WTC11 (cell line): Measurements from ENCODE around the gene PDE8A.

Source experiments
- CREM ChIP-seq: sonication (generic); formaldehyde crosslinking; IDR thresholded peaks from 2 replicates; pipeline ENCODE4 v1.8.1; 2022; ENCODE audit warnings: mild to moderate bottlenecking, missing genetic modification reagents, moderate library complexity
- ETV6 ChIP-seq: sonication (generic); formaldehyde crosslinking; IDR thresholded peaks from 2 replicates; pipeline ENCODE4 v1.8.1; 2022; ENCODE audit warnings: mild to moderate bottlenecking, missing genetic modification reagents
- JUN ChIP-seq: sonication (generic); formaldehyde crosslinking; IDR thresholded peaks from 2 replicates; pipeline ENCODE4 v1.8.0; 2023; ENCODE audit warnings: mild to moderate bottlenecking, missing genetic modification reagents
- NFYB ChIP-seq: sonication (generic); formaldehyde crosslinking; conservative IDR thresholded peaks from 2 replicates; pipeline ENCODE4 v1.8.0; 2022; ENCODE audit warnings: low read depth, missing genetic modification reagents
- NR3C1 ChIP-seq: sonication (generic); formaldehyde crosslinking; conservative IDR thresholded peaks from 2 replicates; pipeline ENCODE4 v1.8.1; 2023; ENCODE audit warnings: low read depth, mild to moderate bottlenecking, missing genetic modification reagents
- SMAD3 ChIP-seq: sonication (generic); formaldehyde crosslinking; IDR thresholded peaks from 2 replicates; pipeline ENCODE4 v1.8.0; 2022; ENCODE audit warnings: missing genetic modification reagents, mild to moderate bottlenecking, borderline replicate concordance
- ZNF121 ChIP-seq: sonication (generic); formaldehyde crosslinking; IDR thresholded peaks from 2 replicates; pipeline ENCODE4 v1.8.0; 2023; ENCODE audit warnings: missing genetic modification reagents
- ZNF423 ChIP-seq: fragments of 250-450 bp; sonication (Bioruptor Pico); IDR thresholded peaks from 2 replicates; pipeline ENCODE4 v2.1.2; 2022; ENCODE audit warnings: mild to moderate bottlenecking, moderate library complexity
- TF ChIP-seq, protein P1 (sequence below): fragments of 200-600 bp; IDR thresholded peaks from 2 replicates; pipeline ENCODE4 v1.8.0; 2022; ENCODE audit warnings: antibody characterized with exemption
- TF ChIP-seq, protein P2 (sequence below): sonication (generic); formaldehyde crosslinking; IDR thresholded peaks from 2 replicates; pipeline ENCODE4 v1.8.1; 2023; ENCODE audit warnings: mild to moderate bottlenecking, missing genetic modification reagents, moderate library complexity

DNA sequence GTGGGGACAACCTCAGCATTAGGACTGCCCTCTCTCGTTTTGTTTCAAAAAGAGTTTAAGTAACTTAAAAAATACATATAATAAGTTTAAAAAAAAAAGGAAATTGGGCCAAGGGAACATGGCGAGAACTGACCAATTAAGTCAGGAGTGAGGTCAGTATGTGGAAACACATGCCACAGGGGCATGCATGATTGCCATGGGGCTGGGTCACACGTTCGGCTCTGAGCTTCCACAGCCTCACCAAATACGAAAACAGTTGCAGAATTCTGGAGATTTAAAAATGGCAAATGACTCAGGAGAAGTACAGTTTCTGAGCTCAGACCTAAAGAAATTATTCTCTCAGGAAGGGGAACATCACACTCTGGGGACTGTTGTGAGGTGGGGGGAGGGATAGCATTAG is 24.1 kb downstream of the PDE8A start:
- TF ChIP-seq, protein P1, sequence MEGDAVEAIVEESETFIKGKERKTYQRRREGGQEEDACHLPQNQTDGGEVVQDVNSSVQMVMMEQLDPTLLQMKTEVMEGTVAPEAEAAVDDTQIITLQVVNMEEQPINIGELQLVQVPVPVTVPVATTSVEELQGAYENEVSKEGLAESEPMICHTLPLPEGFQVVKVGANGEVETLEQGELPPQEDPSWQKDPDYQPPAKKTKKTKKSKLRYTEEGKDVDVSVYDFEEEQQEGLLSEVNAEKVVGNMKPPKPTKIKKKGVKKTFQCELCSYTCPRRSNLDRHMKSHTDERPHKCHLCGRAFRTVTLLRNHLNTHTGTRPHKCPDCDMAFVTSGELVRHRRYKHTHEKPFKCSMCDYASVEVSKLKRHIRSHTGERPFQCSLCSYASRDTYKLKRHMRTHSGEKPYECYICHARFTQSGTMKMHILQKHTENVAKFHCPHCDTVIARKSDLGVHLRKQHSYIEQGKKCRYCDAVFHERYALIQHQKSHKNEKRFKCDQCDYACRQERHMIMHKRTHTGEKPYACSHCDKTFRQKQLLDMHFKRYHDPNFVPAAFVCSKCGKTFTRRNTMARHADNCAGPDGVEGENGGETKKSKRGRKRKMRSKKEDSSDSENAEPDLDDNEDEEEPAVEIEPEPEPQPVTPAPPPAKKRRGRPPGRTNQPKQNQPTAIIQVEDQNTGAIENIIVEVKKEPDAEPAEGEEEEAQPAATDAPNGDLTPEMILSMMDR: no peak
- TF ChIP-seq ZNF121 (CRISPR knock-in tag): no peak
- TF ChIP-seq, protein P2, sequence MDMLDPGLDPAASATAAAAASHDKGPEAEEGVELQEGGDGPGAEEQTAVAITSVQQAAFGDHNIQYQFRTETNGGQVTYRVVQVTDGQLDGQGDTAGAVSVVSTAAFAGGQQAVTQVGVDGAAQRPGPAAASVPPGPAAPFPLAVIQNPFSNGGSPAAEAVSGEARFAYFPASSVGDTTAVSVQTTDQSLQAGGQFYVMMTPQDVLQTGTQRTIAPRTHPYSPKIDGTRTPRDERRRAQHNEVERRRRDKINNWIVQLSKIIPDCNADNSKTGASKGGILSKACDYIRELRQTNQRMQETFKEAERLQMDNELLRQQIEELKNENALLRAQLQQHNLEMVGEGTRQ (CRISPR knock-in tag): no peak
- no peak for TF ChIP-seq NFYB
- no peak for TF ChIP-seq JUN (CRISPR knock-in tag)
- no peak for TF ChIP-seq NR3C1 (CRISPR knock-in tag)
- TF ChIP-seq SMAD3 (CRISPR knock-in tag): no peak
- TF ChIP-seq ZNF423 (CRISPR knock-in tag): no peak
- no peak for TF ChIP-seq CREM (CRISPR knock-in tag)
- no peak for TF ChIP-seq ETV6
